HFF-Myc (cell line): ENCODE results near the gene DCAF4L1.

Source experiments
- DNase-seq: peaks from one replicate; pipeline ENCODE4 v3.0.0-alpha.2; 2011; ENCODE audit warnings: low read depth; ENCODE audit errors: extremely low read depth
- H3K4me3 ChIP-seq: replicated peaks from 2 replicates; pipeline ENCODE4 v1.5.1; 2011; ENCODE audit warnings: low read depth, mild to moderate bottlenecking, control low read depth, low read length
- CTCF ChIP-seq: IDR thresholded peaks from 2 replicates; pipeline ENCODE4 v1.5.1; 2012; ENCODE audit warnings: mild to moderate bottlenecking, low read depth, low read length, control low read depth; ENCODE audit errors: missing control alignments

DCAF4L1 gene

GRCh38 chr4:41964401-41964800 is 17.2 kb upstream of the DCAF4L1 start:
- DNase-seq: no peak
- no peak for TF ChIP-seq CTCF

GRCh38 chr4:41967392-41967791 is 14.2 kb upstream of the DCAF4L1 start:
- no peak for TF ChIP-seq CTCF
- DNase-seq: no peak
- no peak overlapping the region for H3K4me3 ChIP-seq

More at GRCh38 chr4:41964401-41964800, 17.2 kb upstream of the DCAF4L1 start:
- no peak overlapping the region for H3K4me3 ChIP-seq

- no peak for DNase-seq
- no peak for TF ChIP-seq CTCF
- no peak overlapping the region for H3K4me3 ChIP-seq
Measured at GRCh38 chr4:41969671-41970070, 11.9 kb upstream of the DCAF4L1 start.

- DNase-seq: no peak
- no peak for TF ChIP-seq CTCF
- no peak overlapping the region for H3K4me3 ChIP-seq
Measured at GRCh38 chr4:41975341-41975740, 6.2 kb upstream of the DCAF4L1 start.

GRCh38 chr4:41976775-41977516 is 4.6 kb upstream of the DCAF4L1 start:
- H3K4me3 ChIP-seq: no peak overlapping the region
- TF ChIP-seq CTCF: no peak
- no peak for DNase-seq

GRCh38 chr4:41977709-41978108 is 3.8 kb upstream of the DCAF4L1 start:
- no peak overlapping the region for H3K4me3 ChIP-seq
- TF ChIP-seq CTCF: no peak
- peak; percentile 26 for DNase-seq

GRCh38 chr4:41982716-41983115 is 1.2 kb downstream of the DCAF4L1 start:
- no peak for TF ChIP-seq CTCF
- no peak overlapping the region for H3K4me3 ChIP-seq
- no peak for DNase-seq
